ENCODE results near the gene LDB1.

- TF ChIP-seq CTCF (IDR thresholded peaks at IDR 0.05) (no peak), POLR2A (IDR thresholded peaks at IDR 0.05) (no peak)
Measured at GRCh38 chr10:102102421-102102820, 17.7 kb downstream of the LDB1 start.
